HEK293 (cell line): ENCODE data around the gene TRAF1.
A peak's percentile ranks its signal among the peaks of the same experiment; 100 is the strongest.

ENCODE experiments used
- ATF2 ChIP-seq: fragments of 450-650 bp; formaldehyde crosslinking; IDR thresholded peaks from 2 replicates; pipeline ENCODE4 v1.5.1; 2016; ENCODE audit warnings: missing biosample characterization, missing genetic modification characterization, low read depth
- CTCF ChIP-seq: fragments of 450-650 bp; formaldehyde crosslinking; IDR thresholded peaks from 2 replicates; pipeline ENCODE4 v1.5.1; 2016; ENCODE audit warnings: missing biosample characterization, missing genetic modification characterization
- HOXA7 ChIP-seq: sonication (generic); formaldehyde crosslinking; IDR thresholded peaks from 2 replicates; pipeline ENCODE4 v1.8.1; 2022; ENCODE audit warnings: missing genetic modification reagents, borderline replicate concordance
- REPIN1 ChIP-seq: fragments of 450-650 bp; formaldehyde crosslinking; IDR thresholded peaks from 2 replicates; pipeline ENCODE4 v1.5.1; 2017; ENCODE audit warnings: missing biosample characterization, missing genetic modification characterization, low read depth
- TCF7L2 ChIP-seq: IDR thresholded peaks from 2 replicates; pipeline ENCODE4 v1.6.1; 2011; ENCODE audit warnings: low read depth, mild to moderate bottlenecking, inconsistent platforms, low read length, moderate library complexity, borderline replicate concordance
- ZFP3 ChIP-seq: fragments of 450-650 bp; formaldehyde crosslinking; IDR thresholded peaks from 2 replicates; pipeline ENCODE4 v1.5.1; 2016; ENCODE audit warnings: low read depth, missing biosample characterization, missing genetic modification characterization
- ZNF274 ChIP-seq, 2 experiments: fragments of 200-500 bp in 1 of 2; fragments of 450-650 bp in 1 of 2; sonication (Bioruptor generic) in 1 of 2; formaldehyde crosslinking in 1 of 2; IDR thresholded peaks; 2 replicates each; pipeline versions ENCODE4 v1.5.1 to v1.6.1; 2014 to 2016; ENCODE audit warnings: borderline replicate concordance in 1 of 2, inconsistent platforms in 1 of 2, low read length in 1 of 2, missing biosample characterization in 1 of 2, missing genetic modification characterization in 1 of 2
- ZNF341 ChIP-seq: fragments of 450-650 bp; formaldehyde crosslinking; IDR thresholded peaks from 2 replicates; pipeline ENCODE4; 2016; ENCODE audit warnings: low read depth, missing biosample characterization, missing genetic modification characterization
- ZNF677 ChIP-seq: fragments of 450-650 bp; IDR thresholded peaks from 2 replicates; pipeline ENCODE4 v1.5.0; 2018; ENCODE audit warnings: missing biosample characterization, mild to moderate bottlenecking, missing genetic modification characterization, moderate library complexity
- ZNF701 ChIP-seq: fragments of 450-650 bp; formaldehyde crosslinking; IDR thresholded peaks from 2 replicates; pipeline ENCODE4 v1.5.1; 2016; ENCODE audit warnings: missing biosample characterization, missing genetic modification characterization
- ZNF768 ChIP-seq: fragments of 450-650 bp; formaldehyde crosslinking; IDR thresholded peaks from 2 replicates; pipeline ENCODE4 v1.5.1; 2018; ENCODE audit warnings: missing biosample characterization, mild to moderate bottlenecking, missing genetic modification characterization

- TF ChIP-seq CTCF (tag by site-specific recombination) (peak; percentile 73), HOXA7 (no peak), TCF7L2 (no peak), ZNF768 (tag by site-specific recombination) (no peak), ZNF701 (tag by site-specific recombination) (no peak), REPIN1 (no peak), ATF2 (no peak), ZNF677 (no peak), ZNF274 (IDR thresholded peaks at IDR 0.05; ENCODE audit: low read length) (no peak), ZNF274 (tag by site-specific recombination; IDR thresholded peaks at IDR 0.05; ENCODE audit: borderline replicate concordance) (no peak), ZNF341 (peak; percentile 85), ZFP3 (tag by site-specific recombination) (no peak)
Observed at GRCh38 chr9:120868676-120869359, 57.8 kb downstream of the TRAF1 start.
